H1 (cell line): Measurements from ENCODE around the gene UTRN. TPM values are rescaled to one million over a fixed set of nuclear protein-coding genes. Genes with fewer than 3 reads are reported as not detected.

Experiments
- CTCF ChIA-PET: fragments of 300-600 bp; sonication (Branson Sonifier 250); formaldehyde crosslinking; loops from one replicate; lab custom pipeline; 2021; ENCODE audit not compliant: partially characterized antibody; lab: Charles Lee
- POLR2A ChIA-PET: fragments of 300-600 bp; sonication (Branson Sonifier 250); formaldehyde crosslinking; loops from one replicate; lab custom pipeline; 2021; ENCODE audit warnings: inconsistent platforms; ENCODE audit not compliant: partially characterized antibody; lab: Charles Lee
- DNase-seq, 2 experiments: peaks; one replicate each; pipeline versions ENCODE4 v3.0.0 to v3.0.0-alpha.2; 2010 to 2022; ENCODE audit warnings: low spot score in 2 of 2, low read depth in 1 of 2, mixed read lengths in 1 of 2
- FAIRE-seq: peaks from 2 replicates; lab custom pipeline; 2011; peaks lifted over from hg19 to GRCh38; lab: Jason Lieb, UNC
- H2AFZ ChIP-seq: 2 replicates; pipeline ENCODE4 v1.8.1; 2012; ENCODE audit warnings: low read length, inconsistent platforms
- H2AK5ac ChIP-seq: 2 replicates; pipeline ENCODE4 v1.6.1; 2013; ENCODE audit warnings: low read depth, low read length
- H2BK120ac ChIP-seq: replicated peaks from 2 replicates; pipeline ENCODE3; 2013; ENCODE audit warnings: low read depth, low read length, inconsistent platforms
- H2BK12ac ChIP-seq: 2 replicates; pipeline ENCODE4 v1.6.1; 2013; ENCODE audit warnings: low read depth, low read length
- H2BK15ac ChIP-seq: 2 replicates; pipeline ENCODE4 v1.6.1; 2013; ENCODE audit warnings: low read length
- H2BK20ac ChIP-seq: 2 replicates; pipeline ENCODE4 v1.6.1; 2013; ENCODE audit warnings: low read length
- H2BK5ac ChIP-seq: 2 replicates; pipeline ENCODE4 v1.6.1; 2013; ENCODE audit warnings: low read depth, low read length
- H3K14ac ChIP-seq: 2 replicates; pipeline ENCODE4 v1.6.1; 2013; ENCODE audit warnings: inconsistent platforms; ENCODE audit not compliant: insufficient read length
- H3K18ac ChIP-seq: 2 replicates; pipeline ENCODE4 v1.6.1; 2013; ENCODE audit warnings: low read length; ENCODE audit errors: extremely low read depth
- H3K23ac ChIP-seq: 2 replicates; pipeline ENCODE4 v1.6.1; 2013; ENCODE audit warnings: inconsistent platforms; ENCODE audit not compliant: insufficient read length
- H3K23me2 ChIP-seq: 2 replicates; pipeline ENCODE4 v1.6.1; 2013; ENCODE audit warnings: low read depth, low read length
- H3K27ac ChIP-seq: 2 replicates; pipeline ENCODE4 v1.6.1; 2011; ENCODE audit warnings: low read depth, low read length, inconsistent platforms
- H3K27me3 ChIP-seq, 4 experiments: replicated peaks in 1 of 4; 1 replicate in 1 of 4; 2 replicates in 3 of 4; pipeline versions ENCODE4 v1.6.1 to v1.8.1; 2011 to 2013; ENCODE audit warnings: low read length in 3 of 4, mild to moderate bottlenecking in 3 of 4, inconsistent platforms in 2 of 4, mixed read lengths in 2 of 4, moderate library complexity in 1 of 4; ENCODE audit not compliant: control insufficient read depth in 3 of 4, insufficient read depth in 3 of 4; ENCODE audit errors: extremely low read depth in 1 of 4
- H3K36me3 ChIP-seq, 4 experiments: 2 replicates each; pipeline versions ENCODE4 v1.6.1 to v1.8.1; 2011 to 2013; ENCODE audit warnings: mild to moderate bottlenecking in 4 of 4, low read length in 3 of 4, moderate library complexity in 2 of 4, control low read depth in 1 of 4, inconsistent platforms in 1 of 4; ENCODE audit not compliant: insufficient read depth in 4 of 4, control insufficient read depth in 2 of 4
- H3K4ac ChIP-seq: replicated peaks from 2 replicates; pipeline ENCODE3; 2013; ENCODE audit warnings: low read length, low read depth, mixed read lengths, inconsistent platforms; ENCODE audit not compliant: insufficient read length
- H3K4me1 ChIP-seq, 4 experiments: replicated peaks in 1 of 4; 1 replicate in 1 of 4; 2 replicates in 3 of 4; pipeline versions ENCODE4 v1.6.1 to v1.8.1; 2011 to 2013; ENCODE audit warnings: low read length in 3 of 4, inconsistent platforms in 2 of 4, mixed read lengths in 1 of 4; ENCODE audit not compliant: insufficient read depth in 4 of 4, control insufficient read depth in 3 of 4
- H3K4me2 ChIP-seq, 2 experiments: 2 replicates each; pipeline versions ENCODE4 v1.6.1 to v1.8.1; 2011 to 2013; ENCODE audit warnings: low read depth in 2 of 2, low read length in 2 of 2, control low read depth in 1 of 2, inconsistent platforms in 1 of 2, mild to moderate bottlenecking in 1 of 2; ENCODE audit not compliant: insufficient read depth in 1 of 2
- H3K4me3 ChIP-seq, 4 experiments: fragments of 200-600, 300-600 bp in 1 of 4; sonication (generic), shearing (Covaris generic), sonication (Bioruptor Twin) in 1 of 4; 2 replicates each; pipeline versions ENCODE4 v1.5.1 to v1.8.1; 2011 to 2016; ENCODE audit warnings: low read length in 4 of 4, low read depth in 3 of 4, control low read depth in 2 of 4, inconsistent platforms in 2 of 4, mild to moderate bottlenecking in 2 of 4, mixed read lengths in 1 of 4, moderate library complexity in 1 of 4; ENCODE audit not compliant: insufficient read depth in 2 of 4; ENCODE audit errors: extremely low read depth in 1 of 4
- H3K56ac ChIP-seq: replicated peaks from 2 replicates; pipeline ENCODE3; 2013; ENCODE audit warnings: low read depth, mild to moderate bottlenecking, mixed read lengths, low read length, inconsistent platforms; ENCODE audit not compliant: insufficient read length
- H3K79me1 ChIP-seq: 2 replicates; pipeline ENCODE4 v1.6.1; 2013; ENCODE audit warnings: low read depth, low read length, control low read depth
- H3K79me2 ChIP-seq, 2 experiments: 2 replicates each; pipeline versions ENCODE4 v1.6.1 to v1.8.1; 2012 to 2013; ENCODE audit warnings: low read length in 2 of 2, mild to moderate bottlenecking in 2 of 2, inconsistent platforms in 1 of 2; ENCODE audit not compliant: insufficient read depth in 2 of 2, control insufficient read depth in 1 of 2
- H3K9ac ChIP-seq, 4 experiments: replicated peaks in 1 of 4; 1 replicate in 1 of 4; 2 replicates in 3 of 4; pipeline versions ENCODE4 v1.6.1 to v1.8.1; 2011 to 2013; ENCODE audit warnings: low read depth in 3 of 4, low read length in 3 of 4, control low read depth in 2 of 4, mild to moderate bottlenecking in 2 of 4, moderate library complexity in 2 of 4, inconsistent platforms in 1 of 4; ENCODE audit errors: extremely low read depth in 1 of 4
- H3K9me3 ChIP-seq, 2 experiments: 2 replicates each; pipeline versions ENCODE4 v1.6.1 to v1.8.1; 2012 to 2013; ENCODE audit warnings: mild to moderate bottlenecking in 2 of 2, moderate library complexity in 2 of 2, control low read depth in 1 of 2, inconsistent platforms in 1 of 2, low read depth in 1 of 2, low read length in 1 of 2, mixed read lengths in 1 of 2; ENCODE audit not compliant: insufficient read depth in 2 of 2
- H4K20me1 ChIP-seq, 2 experiments: replicated peaks in 1 of 2; 2 replicates each; pipeline versions ENCODE3 to v1.8.1; 2011 to 2013; ENCODE audit warnings: inconsistent platforms in 2 of 2, low read length in 2 of 2, mild to moderate bottlenecking in 1 of 2; ENCODE audit not compliant: insufficient read depth in 2 of 2, control insufficient read depth in 1 of 2
- H4K5ac ChIP-seq: 2 replicates; pipeline ENCODE4 v1.6.1; 2013; ENCODE audit warnings: low read length, low read depth, mixed read lengths, inconsistent platforms; ENCODE audit not compliant: insufficient read length
- H4K8ac ChIP-seq: 2 replicates; pipeline ENCODE4 v1.8.0; 2013; ENCODE audit warnings: mild to moderate bottlenecking, moderate library complexity, low read length, inconsistent platforms; ENCODE audit not compliant: insufficient read depth; ENCODE audit errors: extremely low read depth
- H4K91ac ChIP-seq: replicated peaks from 2 replicates; pipeline ENCODE3; 2013; ENCODE audit warnings: low read length, mixed read lengths, inconsistent platforms; ENCODE audit not compliant: insufficient read length
- CBX5 ChIP-seq: fragments of 300-800, 300-1000 bp; sonication (generic); IDR thresholded peaks from 2 replicates; pipeline ENCODE4 v1.7.1; 2016; ENCODE audit warnings: antibody characterized with exemption, low read length, low read depth
- CREB1 ChIP-seq: IDR thresholded peaks from 2 replicates; pipeline ENCODE4 v1.6.1; 2012; ENCODE audit warnings: inconsistent platforms
- E2F6 ChIP-seq: IDR thresholded peaks from 2 replicates; pipeline ENCODE4 v1.6.1; 2012; ENCODE audit warnings: inconsistent platforms
- KDM1A ChIP-seq: fragments of 200-600, 300-600 bp; sonication (generic); IDR thresholded peaks from 2 replicates; pipeline ENCODE4 v1.7.1; 2016; ENCODE audit warnings: mild to moderate bottlenecking, low read length, borderline replicate concordance
- MAX ChIP-seq: IDR thresholded peaks from 2 replicates; pipeline ENCODE4 v1.6.1; 2012; ENCODE audit warnings: inconsistent platforms
- RBBP5 ChIP-seq: IDR thresholded peaks from 2 replicates; pipeline ENCODE4 v1.7.1; 2012; ENCODE audit warnings: low read depth, mild to moderate bottlenecking, inconsistent platforms, low read length, moderate library complexity, borderline replicate concordance
- RNF2 ChIP-seq: fragments of 200-900, 300-1000 bp; sonication (generic); IDR thresholded peaks from 2 replicates; pipeline ENCODE4 v1.7.1; 2016; ENCODE audit warnings: borderline replicate concordance, low read depth, mild to moderate bottlenecking, antibody characterized with exemption, low read length; ENCODE audit not compliant: poor library complexity, severe bottlenecking; ENCODE audit errors: missing control alignments
- SIX5 ChIP-seq: IDR thresholded peaks from 2 replicates; pipeline ENCODE4 v1.6.1; 2011; ENCODE audit warnings: mild to moderate bottlenecking, low read depth, low read length
- SP1 ChIP-seq: IDR thresholded peaks from 2 replicates; pipeline ENCODE4 v1.6.1; 2011; ENCODE audit warnings: low read depth, low read length
- TAF7 ChIP-seq: optimal IDR thresholded peaks from 2 replicates; pipeline ENCODE3; 2011; ENCODE audit warnings: low read depth, mild to moderate bottlenecking, inconsistent platforms, low read length, moderate library complexity, borderline replicate concordance
- USF2 ChIP-seq: IDR thresholded peaks from 2 replicates; pipeline ENCODE4 v1.6.1; 2011; ENCODE audit warnings: low read length, improper control_type of control experiment
- ZNF274 ChIP-seq: IDR thresholded peaks from 2 replicates; pipeline ENCODE4 v1.7.0; 2012; ENCODE audit warnings: low read length, borderline replicate concordance; ENCODE audit errors: extremely low read depth
- WGBS, 2 experiments: shearing (Covaris generic) in 1 of 2; methylation state at CpG; one replicate each; pipeline versions ENCODE4 v1.1.6 to v1.1.7; 2013 to 2015; ENCODE audit warnings: low lambda C conversion rate in 2 of 2, mixed read lengths in 2 of 2, inconsistent platforms in 1 of 2, low coverage in 1 of 2, missing lambda C conversion rate in 1 of 2; ENCODE audit not compliant: insufficient replicate concordance in 2 of 2, insufficient coverage in 1 of 2, insufficient read length in 1 of 2; ENCODE audit errors: extremely low coverage in 1 of 2, missing lambda C conversion rate in 1 of 2; 5-methylcytosine and 5-hydroxymethylcytosine counted together
- polyA plus RNA-seq, 7 experiments: library from polyadenylated mRNA; depleted of rRNA in 3 of 7; stranded (reverse) in 5 of 7; unstranded in 2 of 7; fragments of >200 nt in 5 of 7; fragments of 200-250 nt in 2 of 7; gene quantifications; 1 replicate in 5 of 7; 2 replicates in 1 of 7; 4 replicates in 1 of 7; pipeline versions ENCODE4 v1.2.1 to v1.2.3, GENCODE V29; 2011 to 2013; ENCODE audit warnings: missing spikeins in 2 of 7, mixed read lengths in 2 of 7
- total RNA-seq: library from RNA; stranded (reverse); fragmentation: NEBNext Ultra II Directional; extraction: Animal tissue kit (Norgen Biotek cat#: 25700); gene quantifications from 2 replicates; pipeline ENCODE4 v1.2.1, GENCODE V29; 2021

The UTRN gene
- total and polyA plus RNA-seq, 2 of the 8 experiments (the other 6 are each of a cell fraction or from before 2014, with no cell fraction given) = 25.0 to 112 TPM

- Histone ChIP-seq H3K23me2 (0 out of 2 replicates have a peak, but pooled peaks cover 2% of the 10 kb centered on the region), H2BK12ac (no peak overlapping the region), H3K27me3 (no peaks in the 10 kb centered on the region), H4K20me1 (no peaks in the 10 kb centered on the region), H3K79me2 (no peaks in the 10 kb centered on the region), H3K23ac (no peak overlapping the region), H4K5ac (no peak overlapping the region), H3K4me2 (no peak overlapping the region), H3K4me1 (peaks cover 4 to 15% (median 8%) of the 10 kb centered on the region in 4 experiments; a peak in 6 of 7 replicates), H2BK20ac (no peak overlapping the region), H3K4me3 (no peak overlapping the region), H2BK15ac (no peak overlapping the region), H3K79me1 (no peaks in the 10 kb centered on the region), H4K8ac (no peak overlapping the region), H4K91ac (no peak overlapping the region), H3K18ac (no peak overlapping the region), H2BK120ac (no peak overlapping the region), H3K4ac (no peak overlapping the region), H3K9me3 (no peaks in the 10 kb centered on the region), H2AFZ (no peak overlapping the region), H3K27ac (no peak overlapping the region), H2BK5ac (no peak overlapping the region), H3K36me3 (no peaks in the 10 kb centered on the region), H3K14ac (no peak overlapping the region), H2AK5ac (no peak overlapping the region), H3K56ac (no peak overlapping the region), H3K9ac (no peak overlapping the region)
- no peak for DNase-seq
- ChIA-PET CTCF (interaction anchor here (1.1 to 1.6 kb wide), 2 partner anchors 14 to 93 kb away, joined by 3 to 4 read pairs; no protein-coding TSS in a partner anchor), POLR2A (interaction anchor here (1.0 kb wide), 1 partner anchor 9 kb away, joined by 3 read pairs; no protein-coding TSS in a partner anchor)
- 83% methylated on average over 1 of the region's 1 CpG; no CpG with 5 or more reads in 1 of the 2 experiments for WGBS, 2 experiments
- FAIRE-seq = no peak
- no peak for TF ChIP-seq KDM1A
- TF ChIP-seq SIX5 = no peak
- no peak for TF ChIP-seq E2F6
- no peak for TF ChIP-seq RBBP5
- no peak for TF ChIP-seq CBX5
- TF ChIP-seq USF2 = no peak
- TF ChIP-seq RNF2 = no peak
- no peak for TF ChIP-seq CREB1
- no peak for TF ChIP-seq TAF7
- no peak for TF ChIP-seq MAX
- TF ChIP-seq ZNF274 = no peak
- TF ChIP-seq SP1 = no peak
Measured at GRCh38 chr6:144277174-144277573, 8.0 kb upstream of the UTRN start.
